ENCODE data around the gene FAM163A. TPM values are rescaled to one million over a fixed set of nuclear protein-coding genes. Genes with fewer than 3 reads are reported as not detected.

Gene FAM163A
- total RNA-seq, 4 donors from 2014 or later: 0.44 TPM; not detected in 3

GRCh38 chr1:179761296-179761695 lies 18.2 kb downstream of the FAM163A start:
- no peaks in the 10 kb centered on the region for H3K9me3 ChIP-seq
- no peaks in the 10 kb centered on the region for H3K27me3 ChIP-seq
- no peak overlapping the region for H3K27ac ChIP-seq
- no peak for TF ChIP-seq EP300 (IDR thresholded peaks at IDR 0.05)
- TF ChIP-seq CTCF (IDR thresholded peaks at IDR 0.05): no peak
- no peak for TF ChIP-seq POLR2A (IDR thresholded peaks at IDR 0.05)
- peaks cover 0 to 11% (median 0%) of the 10 kb centered on the region in 4 donors for H3K4me1 ChIP-seq
- H3K36me3 ChIP-seq: no peaks in the 10 kb centered on the region
- no peak overlapping the region for H3K4me3 ChIP-seq
- 30 to 37% methylated on average over 8 of the region's 8 CpGs for WGBS, 2 donors
- DNase-seq (ENCODE audit: low spot score in 2 of 2): no peak

- TF ChIP-seq CTCF (IDR thresholded peaks at IDR 0.05) (no peak), EP300 (IDR thresholded peaks at IDR 0.05) (no peak), POLR2A (IDR thresholded peaks at IDR 0.05) (no peak)
- H3K4me1 ChIP-seq: peaks cover 0 to 11% (median 0%) of the 10 kb centered on the region in 4 donors
- no peaks in the 10 kb centered on the region for H3K27me3 ChIP-seq
- H3K9me3 ChIP-seq: no peaks in the 10 kb centered on the region
- H3K4me3 ChIP-seq: no peak overlapping the region
- H3K27ac ChIP-seq: no peak overlapping the region
- no peaks in the 10 kb centered on the region for H3K36me3 ChIP-seq
- WGBS, 2 donors: 34% methylated on average over 6 of the region's 6 CpGs
- no peak for DNase-seq (ENCODE audit: low spot score in 2 of 2)
These were observed 19.0 kb downstream of the FAM163A start for GRCh38 chr1:179761846-179762640.

GRCh38 chr1:179767177-179767581 lies 24.1 kb downstream of the FAM163A start:
- WGBS, 2 donors: 71 to 78% methylated on average over 5 of the region's 5 CpGs
- no peak overlapping the region for H3K27ac ChIP-seq
- DNase-seq (ENCODE audit: low spot score in 2 of 2): no peak
- no peak for TF ChIP-seq CTCF (IDR thresholded peaks at IDR 0.05)
- TF ChIP-seq POLR2A (IDR thresholded peaks at IDR 0.05): no peak
- TF ChIP-seq EP300 (IDR thresholded peaks at IDR 0.05): no peak
- H3K9me3 ChIP-seq: peaks cover 0 to 14% (median 0%) of the 10 kb centered on the region in 4 donors
- H3K36me3 ChIP-seq: no peaks in the 10 kb centered on the region
- H3K27me3 ChIP-seq: no peaks in the 10 kb centered on the region
- peaks cover 0 to under 1% (median 0%) of the 10 kb centered on the region in 4 donors for H3K4me1 ChIP-seq
- H3K4me3 ChIP-seq: no peak overlapping the region

GRCh38 chr1:179767996-179768395 lies 24.9 kb downstream of the FAM163A start:
- H3K9me3 ChIP-seq: peaks cover 0 to 22% (median 0%) of the 10 kb centered on the region in 4 donors
- TF ChIP-seq CTCF (IDR thresholded peaks at IDR 0.05) (no peak), EP300 (IDR thresholded peaks at IDR 0.05) (no peak), POLR2A (IDR thresholded peaks at IDR 0.05) (no peak)
- H3K4me1 ChIP-seq: no peaks in the 10 kb centered on the region
- 68 to 70% methylated on average over 2 of the region's 2 CpGs for WGBS, 2 donors
- H3K27ac ChIP-seq: no peak overlapping the region
- no peaks in the 10 kb centered on the region for H3K27me3 ChIP-seq
- DNase-seq (ENCODE audit: low spot score in 2 of 2): no peak
- H3K4me3 ChIP-seq: no peak overlapping the region
- no peaks in the 10 kb centered on the region for H3K36me3 ChIP-seq

GRCh38 chr1:179770887-179771502 lies 27.9 kb downstream of the FAM163A start:
- no peaks in the 10 kb centered on the region for H3K4me1 ChIP-seq
- H3K27ac ChIP-seq: no peak overlapping the region
- TF ChIP-seq EP300 (IDR thresholded peaks at IDR 0.05) (no peak), POLR2A (IDR thresholded peaks at IDR 0.05) (no peak), CTCF (IDR thresholded peaks at IDR 0.05) (no peak)
- H3K9me3 ChIP-seq: peaks cover 0 to 23% (median 0%) of the 10 kb centered on the region in 4 donors
- DNase-seq (ENCODE audit: low spot score in 2 of 2): no peak
- H3K4me3 ChIP-seq: no peak overlapping the region
- 71 to 75% methylated on average over 9 of the region's 9 CpGs for WGBS, 2 donors
- no peaks in the 10 kb centered on the region for H3K27me3 ChIP-seq
- H3K36me3 ChIP-seq: no peaks in the 10 kb centered on the region

Data from tibial nerve (tissue), 4 donors.